ENCODE data around the gene CTNS.

Gene CTNS

GRCh38 chr17:3689262-3690093 is 52.9 kb downstream of the CTNS start:
- DNase-seq (ENCODE audit: low read depth): no peak
- TF ChIP-seq, protein P1, sequence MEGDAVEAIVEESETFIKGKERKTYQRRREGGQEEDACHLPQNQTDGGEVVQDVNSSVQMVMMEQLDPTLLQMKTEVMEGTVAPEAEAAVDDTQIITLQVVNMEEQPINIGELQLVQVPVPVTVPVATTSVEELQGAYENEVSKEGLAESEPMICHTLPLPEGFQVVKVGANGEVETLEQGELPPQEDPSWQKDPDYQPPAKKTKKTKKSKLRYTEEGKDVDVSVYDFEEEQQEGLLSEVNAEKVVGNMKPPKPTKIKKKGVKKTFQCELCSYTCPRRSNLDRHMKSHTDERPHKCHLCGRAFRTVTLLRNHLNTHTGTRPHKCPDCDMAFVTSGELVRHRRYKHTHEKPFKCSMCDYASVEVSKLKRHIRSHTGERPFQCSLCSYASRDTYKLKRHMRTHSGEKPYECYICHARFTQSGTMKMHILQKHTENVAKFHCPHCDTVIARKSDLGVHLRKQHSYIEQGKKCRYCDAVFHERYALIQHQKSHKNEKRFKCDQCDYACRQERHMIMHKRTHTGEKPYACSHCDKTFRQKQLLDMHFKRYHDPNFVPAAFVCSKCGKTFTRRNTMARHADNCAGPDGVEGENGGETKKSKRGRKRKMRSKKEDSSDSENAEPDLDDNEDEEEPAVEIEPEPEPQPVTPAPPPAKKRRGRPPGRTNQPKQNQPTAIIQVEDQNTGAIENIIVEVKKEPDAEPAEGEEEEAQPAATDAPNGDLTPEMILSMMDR (IDR thresholded peaks at IDR 0.05; ENCODE audit: low read depth, low read length, missing control alignments): no peak
- H3K4me3 ChIP-seq (ENCODE audit: low read depth, low read length): no peak overlapping the region

GRCh38 chr17:3690094-3690715 is 53.6 kb downstream of the CTNS start:
- TF ChIP-seq, protein P1 (IDR thresholded peaks at IDR 0.05; ENCODE audit: low read depth, low read length, missing control alignments): no peak
- no peak overlapping the region for H3K4me3 ChIP-seq (ENCODE audit: low read depth, low read length)
- DNase-seq (ENCODE audit: low read depth): no peak

DNA sequence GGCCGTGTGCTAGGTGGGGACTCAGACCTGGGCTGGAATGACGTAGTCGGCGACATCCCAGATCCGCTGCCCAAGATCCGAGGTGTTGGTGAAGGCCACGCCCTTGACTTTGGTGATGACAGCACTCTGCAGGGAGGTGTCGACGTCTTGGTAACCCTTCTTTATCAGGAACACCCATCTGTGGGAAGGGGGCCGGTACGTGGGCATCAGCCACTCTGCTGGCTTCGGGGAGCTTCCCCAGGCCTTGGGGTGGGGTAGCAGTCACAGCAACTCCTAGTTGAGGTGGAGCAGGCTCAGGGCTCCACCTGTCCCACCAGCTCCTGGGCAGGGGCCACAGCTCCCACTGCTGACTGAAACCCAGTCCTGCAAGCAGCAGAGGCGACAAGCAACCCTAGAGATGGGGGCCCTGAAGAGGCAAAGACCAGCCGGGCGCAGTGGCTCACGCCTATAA is 55.1 kb downstream of the CTNS start:
- TF ChIP-seq, protein P1 (IDR thresholded peaks at IDR 0.05; ENCODE audit: low read depth, low read length, missing control alignments): peak; percentile 59
- no peak overlapping the region for H3K4me3 ChIP-seq (ENCODE audit: low read depth, low read length)
- no peak for DNase-seq (ENCODE audit: low read depth)

- DNase-seq (ENCODE audit: low read depth): no peak
Observed at GRCh38 chr17:3692346-3692745, 55.8 kb downstream of the CTNS start.

GRCh38 chr17:3693141-3693540 is 56.6 kb downstream of the CTNS start:
- peak overlapping the region; percentile 16; the same call in 1 of the 2 replicates for H3K4me3 ChIP-seq (ENCODE audit: low read depth, low read length)
- TF ChIP-seq, protein P1 (IDR thresholded peaks at IDR 0.05; ENCODE audit: low read depth, low read length, missing control alignments): no peak
- no peak for DNase-seq (ENCODE audit: low read depth)

More at GRCh38 chr17:3692346-3692745, 55.8 kb downstream of the CTNS start:
- TF ChIP-seq, protein P1 (IDR thresholded peaks at IDR 0.05; ENCODE audit: low read depth, low read length, missing control alignments): peak; percentile 40
- H3K4me3 ChIP-seq (ENCODE audit: low read depth, low read length): no peak overlapping the region

DNA sequence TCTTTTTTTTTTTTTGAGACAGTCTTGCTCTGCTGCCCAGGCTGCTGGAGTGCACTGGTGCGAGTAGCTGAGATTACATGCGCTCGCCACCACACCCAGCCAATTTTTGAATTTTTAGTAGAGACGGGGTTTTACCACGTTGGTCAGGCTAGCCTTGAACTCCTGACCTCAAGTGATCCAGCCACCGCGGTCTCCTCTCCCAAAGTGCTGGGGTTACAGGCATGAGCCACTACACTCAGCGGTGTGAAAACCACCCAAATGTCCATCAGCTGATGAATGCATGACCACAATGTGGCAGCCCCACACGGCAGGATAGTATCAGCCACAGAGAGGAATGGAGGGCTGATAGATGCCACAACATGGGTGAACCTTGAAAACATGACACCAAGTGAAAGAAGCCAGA is 57.3 kb downstream of the CTNS start:
- TF ChIP-seq, protein P1 (IDR thresholded peaks at IDR 0.05; ENCODE audit: low read depth, low read length, missing control alignments): no peak
- peak; percentile 79 for DNase-seq (ENCODE audit: low read depth)
- peak overlapping the region; percentile 77 for H3K4me3 ChIP-seq (ENCODE audit: low read depth, low read length)

All from GM12864 (cell line).